ENCODE measurements around the gene ARMC5.

GRCh38 chr16:31493506-31494125, 34.3 kb downstream of the ARMC5 start:
- no peak for TF ChIP-seq POLR2A (IDR thresholded peaks at IDR 0.05; ENCODE audit: low read depth, low read length)
- no peak for TF ChIP-seq POLR2AphosphoS5 (IDR thresholded peaks at IDR 0.05; ENCODE audit: low read depth, low read length)
